Stomach smooth muscle (tissue), 2 donors: ENCODE data around the gene SLC8A1.

Experiments used
- H3K27ac ChIP-seq: one replicate; pipeline ENCODE4 v1.7.0; 2013; ENCODE audit warnings: mild to moderate bottlenecking, low read length, inconsistent platforms
- H3K27me3 ChIP-seq, 2 donors: one replicate each; pipeline ENCODE4 v1.7.0; 2013; ENCODE audit warnings: low read length in 2 of 2; ENCODE audit not compliant: insufficient read depth in 2 of 2, control insufficient read depth in 1 of 2
- H3K36me3 ChIP-seq, 2 donors: one replicate each; pipeline ENCODE4 v1.7.0; 2013; ENCODE audit warnings: low read length in 2 of 2; ENCODE audit not compliant: control insufficient read depth in 2 of 2, insufficient read depth in 2 of 2
- H3K4me1 ChIP-seq: one replicate; pipeline ENCODE4 v1.7.0; 2013; ENCODE audit warnings: low read length; ENCODE audit not compliant: control insufficient read depth, insufficient read depth
- H3K4me3 ChIP-seq, 2 donors: one replicate each; pipeline ENCODE4 v1.7.0; 2013; ENCODE audit warnings: low read length in 2 of 2
- H3K9ac ChIP-seq, 2 donors: one replicate each; pipeline ENCODE4 v1.7.0; 2013; ENCODE audit warnings: low read length in 2 of 2, mild to moderate bottlenecking in 1 of 2
- H3K9me3 ChIP-seq, 2 donors: one replicate each; pipeline ENCODE4 v1.7.0; 2013; ENCODE audit warnings: low read length in 2 of 2; ENCODE audit not compliant: control insufficient read depth in 2 of 2
- donor health status: healthy.
- donor health status: Pancreatic carcinoma.

Gene SLC8A1

GRCh38 chr2:40105593-40105992 lies 346.3 kb downstream of the SLC8A1 start:
- no peaks in the 10 kb centered on the region for H3K27me3 ChIP-seq
- no peak overlapping the region for H3K27ac ChIP-seq
- no peaks in the 10 kb centered on the region for H3K9me3 ChIP-seq
- H3K4me1 ChIP-seq, result peaks cover 3% of the 10 kb centered on the region
- no peaks in the 10 kb centered on the region for H3K36me3 ChIP-seq
- no peak overlapping the region for H3K4me3 ChIP-seq
- H3K9ac ChIP-seq, result no peak overlapping the region

- no peaks in the 10 kb centered on the region for H3K9me3 ChIP-seq
- H3K4me1 ChIP-seq, result peaks cover 3% of the 10 kb centered on the region
- H3K36me3 ChIP-seq, result no peaks in the 10 kb centered on the region
- peak overlapping the region; percentile 7 for H3K27ac ChIP-seq
- H3K4me3 ChIP-seq, result no peak overlapping the region
- H3K9ac ChIP-seq, result no peak overlapping the region
- H3K27me3 ChIP-seq, result no peaks in the 10 kb centered on the region
Measured at GRCh38 chr2:40103590-40103989, 348.3 kb downstream of the SLC8A1 start.

DNA sequence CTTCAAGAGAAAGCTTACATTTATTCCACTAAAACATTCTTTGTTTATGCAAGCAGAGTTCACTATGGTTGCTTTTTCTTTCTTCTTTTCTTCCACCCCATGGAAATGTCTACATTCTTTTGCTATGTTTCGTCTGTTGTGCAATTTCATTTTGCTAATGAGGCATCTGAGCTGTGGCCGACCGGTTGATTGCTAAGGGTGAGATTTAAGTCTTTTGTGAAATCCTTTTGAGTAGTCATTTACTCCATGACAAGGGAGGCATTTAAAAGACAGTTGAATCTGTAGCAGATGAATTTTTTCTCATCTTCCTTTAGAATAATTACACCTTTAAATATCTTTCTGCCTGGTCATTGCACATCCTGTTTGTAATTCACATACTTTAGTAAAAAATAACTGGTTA lies 348.7 kb downstream of the SLC8A1 start:
- no peaks in the 10 kb centered on the region for H3K9me3 ChIP-seq
- H3K9ac ChIP-seq, result no peak overlapping the region
- no peak overlapping the region for H3K27ac ChIP-seq
- H3K27me3 ChIP-seq, result no peaks in the 10 kb centered on the region
- peaks cover 3% of the 10 kb centered on the region for H3K4me1 ChIP-seq
- H3K4me3 ChIP-seq, result no peak overlapping the region
- H3K36me3 ChIP-seq, result no peaks in the 10 kb centered on the region

- Histone ChIP-seq H3K4me1 (peaks cover 3% of the 10 kb centered on the region), H3K9me3 (no peaks in the 10 kb centered on the region), H3K27me3 (no peaks in the 10 kb centered on the region), H3K27ac (no peak overlapping the region), H3K9ac (no peak overlapping the region), H3K36me3 (no peaks in the 10 kb centered on the region), H3K4me3 (no peak overlapping the region)
Measured at GRCh38 chr2:40102447-40102846, 349.4 kb downstream of the SLC8A1 start.

- Histone ChIP-seq H3K9ac (no peak overlapping the region), H3K36me3 (no peaks in the 10 kb centered on the region), H3K4me1 (peaks cover 3% of the 10 kb centered on the region), H3K27me3 (no peaks in the 10 kb centered on the region), H3K9me3 (no peaks in the 10 kb centered on the region), H3K4me3 (no peak overlapping the region), H3K27ac (no peak overlapping the region)
Measured at GRCh38 chr2:40101131-40101575, 350.7 kb downstream of the SLC8A1 start.

GRCh38 chr2:40100676-40101075 lies 351.2 kb downstream of the SLC8A1 start:
- Histone ChIP-seq H3K27me3 (no peaks in the 10 kb centered on the region), H3K36me3 (no peaks in the 10 kb centered on the region), H3K27ac (no peak overlapping the region), H3K4me3 (no peak overlapping the region), H3K9me3 (no peaks in the 10 kb centered on the region), H3K9ac (no peak overlapping the region), H3K4me1 (peaks cover under 1% of the 10 kb centered on the region)

DNA sequence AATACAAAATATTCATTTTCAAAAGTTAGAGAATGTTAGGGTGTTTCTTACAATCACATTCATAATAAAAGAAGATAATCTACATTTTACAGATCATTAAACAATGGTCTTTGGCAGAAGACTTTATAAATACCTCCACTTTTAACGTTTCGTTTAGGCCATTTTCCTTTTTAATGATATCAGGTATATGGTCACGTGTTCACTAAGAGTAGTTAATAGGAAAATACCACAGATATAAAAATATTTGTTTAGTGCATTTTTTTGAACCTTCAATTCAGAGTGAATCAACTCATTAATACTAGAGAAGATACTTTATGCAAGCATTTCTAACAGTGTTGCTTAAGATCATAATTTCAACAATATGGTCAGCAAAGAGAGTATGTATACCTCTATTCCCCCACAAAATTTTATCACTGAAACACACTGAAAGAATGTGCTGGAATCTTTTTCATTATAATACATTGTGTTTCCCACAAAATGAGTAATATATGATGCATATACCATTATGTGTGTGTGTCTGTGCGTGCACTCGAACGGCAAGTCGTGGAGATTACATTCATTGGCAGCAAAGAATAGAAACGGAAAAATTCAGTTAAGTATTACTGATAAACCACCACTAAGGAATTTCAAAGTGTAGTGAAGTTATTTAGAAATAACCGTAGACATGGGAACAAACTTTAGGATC lies 353.0 kb downstream of the SLC8A1 start:
- no peak overlapping the region for H3K4me3 ChIP-seq
- H3K4me1 ChIP-seq, result no peaks in the 10 kb centered on the region
- H3K27ac ChIP-seq, result no peak overlapping the region
- no peak overlapping the region for H3K9ac ChIP-seq
- H3K36me3 ChIP-seq, result no peaks in the 10 kb centered on the region
- H3K27me3 ChIP-seq, result no peaks in the 10 kb centered on the region
- no peaks in the 10 kb centered on the region for H3K9me3 ChIP-seq

DNA sequence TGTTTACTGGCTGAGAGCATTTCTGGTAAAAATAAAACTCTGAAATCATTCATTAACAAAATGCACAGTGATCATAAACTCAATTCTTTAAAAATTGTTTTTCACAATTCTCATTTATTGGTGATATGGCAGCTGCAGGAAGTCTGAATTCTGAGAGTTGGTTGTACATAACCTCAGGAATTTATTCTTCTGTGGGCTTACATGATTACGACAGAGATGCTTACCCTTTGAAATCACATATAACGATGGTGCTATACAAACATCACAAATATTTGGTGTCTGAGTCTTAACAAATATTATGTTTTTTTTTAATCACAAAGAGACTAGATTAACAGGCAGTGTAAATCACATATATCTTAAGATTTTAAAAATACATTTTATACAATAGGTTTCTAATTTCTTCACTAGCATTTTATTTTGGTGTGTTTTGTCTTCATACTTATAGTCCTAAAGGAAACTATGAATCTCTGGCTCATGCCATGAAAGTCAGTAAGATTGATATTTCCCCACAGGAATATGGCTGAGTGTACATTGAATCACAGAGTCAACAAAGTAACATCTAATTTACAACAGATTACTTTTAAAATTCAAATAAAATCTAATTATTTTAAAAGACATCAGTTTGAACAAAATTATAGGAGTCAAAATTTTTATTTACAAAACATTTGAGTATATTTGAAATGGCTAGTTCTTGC lies 354.1 kb downstream of the SLC8A1 start:
- Histone ChIP-seq H3K27ac (no peak overlapping the region), H3K9me3 (no peaks in the 10 kb centered on the region), H3K36me3 (no peaks in the 10 kb centered on the region), H3K4me3 (no peak overlapping the region), H3K9ac (no peak overlapping the region), H3K27me3 (no peaks in the 10 kb centered on the region), H3K4me1 (no peaks in the 10 kb centered on the region)

DNA sequence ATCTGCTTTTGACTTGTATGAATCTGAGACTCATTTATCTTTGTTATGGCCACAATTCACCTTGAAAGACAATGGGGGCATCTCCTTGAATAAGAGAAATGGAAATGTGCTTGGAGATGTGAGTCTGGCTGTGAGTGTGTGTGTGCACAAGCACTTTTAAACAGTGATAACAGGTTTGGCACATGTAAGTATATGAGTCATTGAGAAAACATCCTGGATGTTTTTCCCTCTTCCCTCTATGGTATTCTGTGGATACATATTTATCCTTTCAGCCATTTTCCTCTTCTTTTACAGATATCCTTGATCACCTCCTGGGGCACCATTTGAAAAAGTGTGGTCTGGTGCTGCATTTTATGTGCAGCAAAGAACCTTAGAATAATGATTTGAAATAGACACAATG lies 355.5 kb downstream of the SLC8A1 start:
- Histone ChIP-seq H3K4me1 (no peaks in the 10 kb centered on the region), H3K36me3 (no peaks in the 10 kb centered on the region), H3K9ac (no peak overlapping the region), H3K27me3 (no peaks in the 10 kb centered on the region), H3K4me3 (no peak overlapping the region), H3K27ac (no peak overlapping the region), H3K9me3 (no peaks in the 10 kb centered on the region)

- no peak overlapping the region for H3K9ac ChIP-seq
- no peak overlapping the region for H3K4me3 ChIP-seq
- H3K36me3 ChIP-seq, result no peaks in the 10 kb centered on the region
- no peaks in the 10 kb centered on the region for H3K27me3 ChIP-seq
- no peaks in the 10 kb centered on the region for H3K4me1 ChIP-seq
- no peak overlapping the region for H3K27ac ChIP-seq
- H3K9me3 ChIP-seq, result no peaks in the 10 kb centered on the region
Measured at GRCh38 chr2:40095000-40095399, 356.9 kb downstream of the SLC8A1 start.

DNA sequence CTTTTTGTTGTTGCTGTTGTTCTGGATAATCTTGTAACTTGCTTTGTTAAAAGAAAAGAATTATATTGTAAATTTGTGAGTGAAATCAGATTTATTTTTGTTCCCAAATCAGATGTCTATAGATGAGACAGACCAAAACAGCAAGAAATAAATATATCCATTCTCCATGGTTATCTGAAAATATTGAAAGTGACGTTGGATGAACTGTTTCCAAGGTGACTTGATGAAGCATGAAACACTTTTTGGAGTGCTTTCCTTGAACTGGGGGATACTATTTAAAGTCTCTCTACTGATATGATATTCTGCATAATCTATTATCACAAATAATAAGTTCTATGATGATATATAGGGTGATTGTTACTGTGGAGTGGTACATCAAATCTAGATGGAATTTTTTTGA lies 357.4 kb downstream of the SLC8A1 start:
- Histone ChIP-seq H3K4me3 (no peak overlapping the region), H3K27me3 (no peaks in the 10 kb centered on the region), H3K9me3 (no peaks in the 10 kb centered on the region), H3K4me1 (no peaks in the 10 kb centered on the region), H3K9ac (no peak overlapping the region), H3K36me3 (no peaks in the 10 kb centered on the region), H3K27ac (no peak overlapping the region)
